ACC112 (cell line): ENCODE measurements around the gene DSCAML1.

Experiments used
- H2AFZ ChIP-seq: fragments of 200-600 bp; sonication (generic); one replicate; pipeline ENCODE4 v1.6.0; 2017; ENCODE audit warnings: antibody characterized with exemption, low read length; ENCODE audit not compliant: unreplicated experiment
- H3K27ac ChIP-seq: fragments of 200-600 bp; sonication (generic); 2 replicates; pipeline ENCODE4 v1.5.1; 2014; ENCODE audit warnings: low read depth, mild to moderate bottlenecking, antibody characterized with exemption, low read length, moderate library complexity
- H3K27me3 ChIP-seq: fragments of 200-600 bp; sonication (generic); 2 replicates; pipeline ENCODE4 v1.6.1; 2014; ENCODE audit warnings: mild to moderate bottlenecking, antibody characterized with exemption, low read length, moderate library complexity, mixed read lengths; ENCODE audit not compliant: insufficient read depth
- H3K36me3 ChIP-seq: fragments of 200-600 bp; sonication (generic); 2 replicates; pipeline ENCODE4 v1.6.1; 2016; ENCODE audit warnings: mild to moderate bottlenecking, antibody characterized with exemption, low read length, moderate library complexity, mixed read lengths; ENCODE audit not compliant: insufficient read depth
- H3K4me1 ChIP-seq: fragments of 200-600 bp; sonication (generic); one replicate; pipeline ENCODE4 v1.6.1; 2016; ENCODE audit warnings: low read length, mixed read lengths; ENCODE audit not compliant: insufficient read depth, unreplicated experiment, control insufficient read depth
- H3K4me3 ChIP-seq: fragments of 200-600 bp; sonication (generic); 2 replicates; pipeline ENCODE4 v1.5.1; 2014; ENCODE audit warnings: mild to moderate bottlenecking, low read depth, low read length
- H3K79me2 ChIP-seq: fragments of 200-600 bp; sonication (generic); one replicate; pipeline ENCODE4 v1.6.0; 2016; ENCODE audit warnings: low read length; ENCODE audit not compliant: control insufficient read depth, unreplicated experiment, insufficient read depth

Gene DSCAML1

GRCh38 chr11:117385906-117386305 is 411.1 kb downstream of the DSCAML1 start:
- Histone ChIP-seq H2AFZ (no peak overlapping the region), H3K79me2 (no peaks in the 10 kb centered on the region), H3K27ac (no peak overlapping the region), H3K4me1 (peaks cover 30% of the 10 kb centered on the region), H3K4me3 (no peak overlapping the region), H3K27me3 (no peaks in the 10 kb centered on the region), H3K36me3 (peaks cover 13% of the 10 kb centered on the region; the same call in 1 of the 2 replicates)

- Histone ChIP-seq H3K36me3 (peaks cover 17% of the 10 kb centered on the region; the same call in 1 of the 2 replicates), H3K4me1 (peaks cover 30% of the 10 kb centered on the region), H3K27me3 (no peaks in the 10 kb centered on the region), H2AFZ (no peak overlapping the region), H3K79me2 (no peaks in the 10 kb centered on the region), H3K27ac (no peak overlapping the region), H3K4me3 (no peak overlapping the region)
These were observed 411.5 kb downstream of the DSCAML1 start for GRCh38 chr11:117385471-117385870.

GRCh38 chr11:117384045-117384444 is 413.0 kb downstream of the DSCAML1 start:
- no peak overlapping the region for H3K4me3 ChIP-seq
- H3K27ac ChIP-seq = peak overlapping the region; percentile 6; the same call in 1 of the 2 replicates
- peaks cover 14% of the 10 kb centered on the region; the same call in 1 of the 2 replicates for H3K36me3 ChIP-seq
- peaks cover 23% of the 10 kb centered on the region for H3K4me1 ChIP-seq
- H3K79me2 ChIP-seq = no peaks in the 10 kb centered on the region
- no peak overlapping the region for H2AFZ ChIP-seq
- no peaks in the 10 kb centered on the region for H3K27me3 ChIP-seq

GRCh38 chr11:117382746-117383145 is 414.3 kb downstream of the DSCAML1 start:
- H3K4me1 ChIP-seq = peaks cover 15% of the 10 kb centered on the region

GRCh38 chr11:117381481-117382387 is 415.3 kb downstream of the DSCAML1 start:
- H3K27me3 ChIP-seq = no peaks in the 10 kb centered on the region
- H3K4me1 ChIP-seq = peaks cover 15% of the 10 kb centered on the region
- no peaks in the 10 kb centered on the region for H3K79me2 ChIP-seq
- H3K27ac ChIP-seq = no peak overlapping the region
- H2AFZ ChIP-seq = no peak overlapping the region
- H3K36me3 ChIP-seq = peaks cover 10% of the 10 kb centered on the region; the same call in 1 of the 2 replicates
- no peak overlapping the region for H3K4me3 ChIP-seq

More at GRCh38 chr11:117382746-117383145, 414.3 kb downstream of the DSCAML1 start:
- H3K36me3 ChIP-seq = peaks cover 14% of the 10 kb centered on the region; the same call in 1 of the 2 replicates
- H3K27me3 ChIP-seq = no peaks in the 10 kb centered on the region
- H2AFZ ChIP-seq = no peak overlapping the region
- H3K4me3 ChIP-seq = no peak overlapping the region
- H3K79me2 ChIP-seq = no peaks in the 10 kb centered on the region
- no peak overlapping the region for H3K27ac ChIP-seq

GRCh38 chr11:117380676-117381075 is 416.3 kb downstream of the DSCAML1 start:
- Histone ChIP-seq H3K27ac (no peak overlapping the region), H3K4me1 (peaks cover 15% of the 10 kb centered on the region), H3K4me3 (no peak overlapping the region), H3K36me3 (peaks cover 10% of the 10 kb centered on the region; the same call in 1 of the 2 replicates), H2AFZ (no peak overlapping the region), H3K79me2 (no peaks in the 10 kb centered on the region), H3K27me3 (no peaks in the 10 kb centered on the region)

GRCh38 chr11:117378976-117379865 is 417.8 kb downstream of the DSCAML1 start:
- Histone ChIP-seq H3K4me3 (no peak overlapping the region), H3K27me3 (no peaks in the 10 kb centered on the region), H3K4me1 (peaks cover 12% of the 10 kb centered on the region), H3K36me3 (peaks cover 8% of the 10 kb centered on the region; the same call in 1 of the 2 replicates), H2AFZ (no peak overlapping the region), H3K27ac (no peak overlapping the region), H3K79me2 (no peaks in the 10 kb centered on the region)
